HepG2 (cell line): ENCODE measurements around the gene INO80E. TPM values are rescaled to one million over a fixed set of nuclear protein-coding genes. Genes with fewer than 3 reads are reported as not detected.

Experiments
- AGO2 ChIP-seq: fragments of 200-400 bp; formaldehyde crosslinking; optimal IDR thresholded peaks from 2 replicates; pipeline ENCODE3; 2017; ENCODE audit warnings: mild to moderate bottlenecking, low read depth, low read length, moderate library complexity
- BCLAF1 ChIP-seq: fragments of 450-650 bp; IDR thresholded peaks from 2 replicates; pipeline ENCODE4 v1.6.1; 2017; ENCODE audit warnings: mild to moderate bottlenecking
- CHD4 ChIP-seq: fragments of 200-600 bp; sonication (generic); IDR thresholded peaks from 2 replicates; pipeline ENCODE4 v1.7.0; 2017; ENCODE audit warnings: mild to moderate bottlenecking, low read length, borderline replicate concordance
- MLLT10 ChIP-seq: sonication (generic); formaldehyde crosslinking; IDR thresholded peaks from 2 replicates; pipeline ENCODE4 v1.4.0; 2020; ENCODE audit warnings: missing genetic modification reagents
- NR2C2 ChIP-seq: sonication (generic); formaldehyde crosslinking; IDR thresholded peaks from 2 replicates; pipeline ENCODE4 v1.4.0; 2020; ENCODE audit warnings: missing genetic modification reagents, mild to moderate bottlenecking, moderate library complexity, borderline replicate concordance
- RBAK ChIP-seq: sonication (generic); formaldehyde crosslinking; IDR thresholded peaks from 2 replicates; pipeline ENCODE4 v1.5.1; 2020; ENCODE audit warnings: mild to moderate bottlenecking, missing genetic modification reagents
- RFX3 ChIP-seq: IDR thresholded peaks from 2 replicates; pipeline ENCODE4 v1.6.1; 2016; ENCODE audit warnings: missing biosample characterization, missing genetic modification reagents
- RXRB ChIP-seq: IDR thresholded peaks from 2 replicates; pipeline ENCODE4 v1.6.1; 2016; ENCODE audit warnings: borderline replicate concordance, missing genetic modification reagents, missing compliant biosample characterization
- SCMH1 ChIP-seq: sonication (generic); formaldehyde crosslinking; IDR thresholded peaks from 2 replicates; pipeline ENCODE4 v1.9.0; 2021; ENCODE audit warnings: missing genetic modification reagents, mild to moderate bottlenecking, borderline replicate concordance
- SRSF4 ChIP-seq: fragments of 200-400 bp; formaldehyde crosslinking; IDR thresholded peaks from one replicate; pipeline ENCODE4 v1.6.1; 2018; ENCODE audit warnings: mild to moderate bottlenecking, low read depth, low read length, moderate library complexity; ENCODE audit not compliant: poor library complexity, severe bottlenecking
- TRIM24 ChIP-seq: sonication (generic); formaldehyde crosslinking; IDR thresholded peaks from 2 replicates; pipeline ENCODE4 v1.8.0; 2022; ENCODE audit warnings: mild to moderate bottlenecking, missing genetic modification reagents
- ZBTB38 ChIP-seq: sonication (generic); formaldehyde crosslinking; IDR thresholded peaks from 2 replicates; pipeline ENCODE4 v1.5.1; 2020; ENCODE audit warnings: mild to moderate bottlenecking, missing genetic modification reagents
- ZFX ChIP-seq: sonication (generic); formaldehyde crosslinking; IDR thresholded peaks from 2 replicates; pipeline ENCODE4 v1.4.0; 2020; ENCODE audit warnings: mild to moderate bottlenecking, low read depth, missing genetic modification reagents, moderate library complexity
- ZNF3 ChIP-seq: IDR thresholded peaks from 2 replicates; pipeline ENCODE4 v1.7.0; 2017; ENCODE audit warnings: inconsistent platforms
- ZNF710 ChIP-seq: sonication (generic); formaldehyde crosslinking; IDR thresholded peaks from 2 replicates; pipeline ENCODE4 v1.5.0; 2020; ENCODE audit warnings: mild to moderate bottlenecking, missing genetic modification reagents, borderline replicate concordance
- polyA plus RNA-seq, 8 experiments: library from polyadenylated mRNA; depleted of rRNA in 3 of 8; stranded (reverse) in 7 of 8; unstranded in 1 of 8; fragments of >200 nt; fragmentation: Illumina TruSeq in 4 of 8; extraction: Trizol in 4 of 8; gene quantifications; 2 replicates each; pipeline versions ENCODE4 v1.2.1 to v1.2.3, GENCODE V29; 2011 to 2016; ENCODE audit warnings: low read depth in 4 of 8, missing spikeins in 1 of 8, mixed read lengths in 1 of 8; ENCODE audit not compliant: insufficient read depth in 1 of 8
- total RNA-seq, 5 experiments: library from RNA; depleted of rRNA; stranded (reverse); fragments of >200 nt; fragmentation: Illumina TruSeq; extraction: Trizol; gene quantifications; 2 replicates each; pipeline ENCODE4 v1.2.3, GENCODE V29; 2016; ENCODE audit warnings: low read depth in 1 of 5
- TF ChIP-seq, protein P1 (sequence below): sonication (generic); formaldehyde crosslinking; IDR thresholded peaks from 2 replicates; pipeline ENCODE4 v1.4.0; 2020; ENCODE audit warnings: missing genetic modification reagents
- TF ChIP-seq, protein P2 (sequence below): sonication (generic); formaldehyde crosslinking; IDR thresholded peaks from 2 replicates; pipeline ENCODE4 v1.4.0; 2020; ENCODE audit warnings: mild to moderate bottlenecking, missing genetic modification reagents, borderline replicate concordance

Gene INO80E
- total and polyA plus RNA-seq, 2 of the 13 experiments (the other 11 are each of a cell fraction or from before 2014, with no cell fraction given): 25.8 to 45.6 TPM

DNA sequence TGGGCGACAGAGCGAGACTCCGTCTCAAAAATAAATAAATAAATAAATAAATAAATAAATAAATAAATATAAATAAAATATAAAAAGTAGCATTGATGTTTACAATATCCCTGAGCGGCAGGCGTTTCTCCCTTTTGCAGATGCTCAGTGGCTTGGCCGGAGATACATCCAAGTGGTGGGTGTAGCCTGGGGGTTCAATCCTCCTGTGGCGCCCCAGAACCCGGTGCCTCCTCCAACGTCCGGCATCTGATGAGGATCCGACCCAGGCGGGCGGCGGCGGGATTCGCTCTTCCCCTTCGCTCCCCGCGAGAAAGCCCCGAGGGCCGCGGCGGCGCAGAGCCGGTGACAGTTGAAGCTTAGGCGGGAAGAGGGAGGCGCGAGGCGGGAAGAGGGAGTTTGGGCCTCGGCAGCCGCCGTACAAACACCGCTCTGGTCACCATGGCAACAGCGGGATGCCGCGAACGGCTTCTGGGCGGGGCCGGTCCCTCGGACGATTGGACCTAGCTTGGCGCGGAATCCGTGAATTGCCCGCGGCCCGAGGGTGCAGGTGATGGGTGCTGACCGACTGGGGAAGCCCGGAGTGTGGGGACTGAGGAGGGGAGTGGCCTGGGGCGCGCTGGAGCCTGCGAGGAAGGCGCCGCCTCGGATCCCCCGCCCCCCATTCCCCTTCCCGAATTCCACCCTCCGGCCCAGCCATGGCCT lies 56.8 kb downstream of the INO80E start (continued):
- TF ChIP-seq, protein P1, sequence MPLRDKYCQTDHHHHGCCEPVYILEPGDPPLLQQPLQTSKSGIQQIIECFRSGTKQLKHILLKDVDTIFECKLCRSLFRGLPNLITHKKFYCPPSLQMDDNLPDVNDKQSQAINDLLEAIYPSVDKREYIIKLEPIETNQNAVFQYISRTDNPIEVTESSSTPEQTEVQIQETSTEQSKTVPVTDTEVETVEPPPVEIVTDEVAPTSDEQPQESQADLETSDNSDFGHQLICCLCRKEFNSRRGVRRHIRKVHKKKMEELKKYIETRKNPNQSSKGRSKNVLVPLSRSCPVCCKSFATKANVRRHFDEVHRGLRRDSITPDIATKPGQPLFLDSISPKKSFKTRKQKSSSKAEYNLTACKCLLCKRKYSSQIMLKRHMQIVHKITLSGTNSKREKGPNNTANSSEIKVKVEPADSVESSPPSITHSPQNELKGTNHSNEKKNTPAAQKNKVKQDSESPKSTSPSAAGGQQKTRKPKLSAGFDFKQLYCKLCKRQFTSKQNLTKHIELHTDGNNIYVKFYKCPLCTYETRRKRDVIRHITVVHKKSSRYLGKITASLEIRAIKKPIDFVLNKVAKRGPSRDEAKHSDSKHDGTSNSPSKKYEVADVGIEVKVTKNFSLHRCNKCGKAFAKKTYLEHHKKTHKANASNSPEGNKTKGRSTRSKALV (CRISPR knock-in tag): peak; percentile 85; the same call in 1 of the 2 replicates
- TF ChIP-seq MLLT10 (no peak), AGO2 (no peak), RXRB (CRISPR knock-in tag) (peak; percentile 78), ZBTB38 (peak; percentile 90; the same call in 1 of the 2 replicates), SRSF4 (no peak), TRIM24 (peak; percentile 94), RBAK (no peak; the same call in 1 of the 2 replicates), ZNF3 (CRISPR knock-in tag) (no peak), ZFX (CRISPR knock-in tag) (peak; percentile 91), SCMH1 (CRISPR knock-in tag) (no peak), ZNF710 (CRISPR knock-in tag) (peak; percentile 78), BCLAF1 (no peak), CHD4 (no peak), NR2C2 (CRISPR knock-in tag) (peak; percentile 52; the same call in 1 of the 2 replicates), RFX3 (CRISPR knock-in tag) (peak; percentile 100)
- TF ChIP-seq, protein P2, sequence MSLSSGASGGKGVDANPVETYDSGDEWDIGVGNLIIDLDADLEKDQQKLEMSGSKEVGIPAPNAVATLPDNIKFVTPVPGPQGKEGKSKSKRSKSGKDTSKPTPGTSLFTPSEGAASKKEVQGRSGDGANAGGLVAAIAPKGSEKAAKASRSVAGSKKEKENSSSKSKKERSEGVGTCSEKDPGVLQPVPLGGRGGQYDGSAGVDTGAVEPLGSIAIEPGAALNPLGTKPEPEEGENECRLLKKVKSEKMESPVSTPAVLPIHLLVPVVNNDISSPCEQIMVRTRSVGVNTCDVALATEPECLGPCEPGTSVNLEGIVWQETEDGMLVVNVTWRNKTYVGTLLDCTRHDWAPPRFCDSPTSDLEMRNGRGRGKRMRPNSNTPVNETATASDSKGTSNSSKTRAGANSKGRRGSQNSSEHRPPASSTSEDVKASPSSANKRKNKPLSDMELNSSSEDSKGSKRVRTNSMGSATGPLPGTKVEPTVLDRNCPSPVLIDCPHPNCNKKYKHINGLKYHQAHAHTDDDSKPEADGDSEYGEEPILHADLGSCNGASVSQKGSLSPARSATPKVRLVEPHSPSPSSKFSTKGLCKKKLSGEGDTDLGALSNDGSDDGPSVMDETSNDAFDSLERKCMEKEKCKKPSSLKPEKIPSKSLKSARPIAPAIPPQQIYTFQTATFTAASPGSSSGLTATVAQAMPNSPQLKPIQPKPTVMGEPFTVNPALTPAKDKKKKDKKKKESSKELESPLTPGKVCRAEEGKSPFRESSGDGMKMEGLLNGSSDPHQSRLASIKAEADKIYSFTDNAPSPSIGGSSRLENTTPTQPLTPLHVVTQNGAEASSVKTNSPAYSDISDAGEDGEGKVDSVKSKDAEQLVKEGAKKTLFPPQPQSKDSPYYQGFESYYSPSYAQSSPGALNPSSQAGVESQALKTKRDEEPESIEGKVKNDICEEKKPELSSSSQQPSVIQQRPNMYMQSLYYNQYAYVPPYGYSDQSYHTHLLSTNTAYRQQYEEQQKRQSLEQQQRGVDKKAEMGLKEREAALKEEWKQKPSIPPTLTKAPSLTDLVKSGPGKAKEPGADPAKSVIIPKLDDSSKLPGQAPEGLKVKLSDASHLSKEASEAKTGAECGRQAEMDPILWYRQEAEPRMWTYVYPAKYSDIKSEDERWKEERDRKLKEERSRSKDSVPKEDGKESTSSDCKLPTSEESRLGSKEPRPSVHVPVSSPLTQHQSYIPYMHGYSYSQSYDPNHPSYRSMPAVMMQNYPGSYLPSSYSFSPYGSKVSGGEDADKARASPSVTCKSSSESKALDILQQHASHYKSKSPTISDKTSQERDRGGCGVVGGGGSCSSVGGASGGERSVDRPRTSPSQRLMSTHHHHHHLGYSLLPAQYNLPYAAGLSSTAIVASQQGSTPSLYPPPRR (CRISPR knock-in tag): peak; percentile 81; the same call in 1 of the 2 replicates
